CD4-positive, CD25-positive, alpha-beta regulatory T cell (primary cell): ENCODE data around the gene OR6N2. TPM values are rescaled to one million over a fixed set of nuclear protein-coding genes. Genes with fewer than 3 reads are reported as not detected.
A peak's percentile ranks its signal among the peaks of the same experiment; 100 is the strongest.

Experiments used
- ATAC-seq, 2 donors: fragments of 150-1000 bp; cut with Tn5 transposase; one replicate each; pipeline ENCODE4 v1.10.0; 2021; ENCODE audit warnings: low read depth in 2 of 2, moderate number of reproducible peaks in 2 of 2, moderate library complexity in 1 of 2
- DNase-seq, 3 donors: peaks; one replicate each; pipeline versions ENCODE4 v3.0.0 to v3.0.0-alpha.2; 2012 to 2022; ENCODE audit warnings: mixed read lengths in 1 of 3
- H3K27ac ChIP-seq: one replicate; pipeline ENCODE4 v1.7.0; 2013; ENCODE audit warnings: mild to moderate bottlenecking, low read length; ENCODE audit not compliant: insufficient read depth, poor library complexity, severe bottlenecking
- H3K27me3 ChIP-seq: one replicate; pipeline ENCODE4 v1.7.0; 2013; ENCODE audit warnings: low read length; ENCODE audit not compliant: control insufficient read depth, insufficient read depth
- H3K36me3 ChIP-seq: one replicate; pipeline ENCODE4 v1.7.0; 2013; ENCODE audit warnings: mild to moderate bottlenecking, low read length, moderate library complexity; ENCODE audit not compliant: control insufficient read depth, insufficient read depth
- H3K4me1 ChIP-seq: 2 replicates; pipeline ENCODE4 v1.7.0; 2013; ENCODE audit warnings: mild to moderate bottlenecking, low read length; ENCODE audit not compliant: insufficient read depth, control insufficient read depth, poor library complexity, severe bottlenecking
- H3K4me3 ChIP-seq: one replicate; pipeline ENCODE4 v1.7.0; 2013; ENCODE audit warnings: low read depth, mild to moderate bottlenecking, low read length, moderate library complexity
- H3K9me3 ChIP-seq, 2 experiments: 1 replicate in 1 of 2; 2 replicates in 1 of 2; pipeline ENCODE4 v1.7.0; 2013; ENCODE audit warnings: low read length in 2 of 2, mild to moderate bottlenecking in 1 of 2, moderate library complexity in 1 of 2; ENCODE audit not compliant: control insufficient read depth in 2 of 2
- H3K27ac Mint-ChIP-seq, 3 donors: one replicate each; pipeline ENCODE4 v1.8.0; 2020 to 2022; ENCODE audit warnings: mild to moderate bottlenecking in 3 of 3, mixed read lengths in 3 of 3, moderate library complexity in 2 of 3
- H3K27me3 Mint-ChIP-seq: one replicate; pipeline ENCODE4 v1.8.0; 2022; ENCODE audit warnings: mild to moderate bottlenecking, mixed read lengths
- H3K36me3 Mint-ChIP-seq: one replicate; pipeline ENCODE4 v1.8.0; 2020; ENCODE audit warnings: mixed read lengths
- H3K4me1 Mint-ChIP-seq, 4 donors: one replicate each; pipeline ENCODE4 v1.8.0; 2020 to 2022; ENCODE audit warnings: mixed read lengths in 4 of 4, mild to moderate bottlenecking in 1 of 4
- H3K4me3 Mint-ChIP-seq, 4 donors: one replicate each; pipeline ENCODE4 v1.8.0; 2020 to 2022; ENCODE audit warnings: mild to moderate bottlenecking in 4 of 4, mixed read lengths in 4 of 4, moderate library complexity in 3 of 4
- H3K9me3 Mint-ChIP-seq, 7 donors: one replicate each; pipeline ENCODE4 v1.8.0; 2020 to 2022; ENCODE audit warnings: mixed read lengths in 7 of 7, mild to moderate bottlenecking in 3 of 7, moderate library complexity in 2 of 7
- polyA plus RNA-seq, 4 donors: library from polyadenylated mRNA; unstranded; fragments of 300-500 nt; fragmentation: Illumina TruSeq; gene quantifications; one replicate each; pipeline ENCODE4 v1.2.3, GENCODE V29; 2021
- total RNA-seq: library from RNA; stranded (reverse); gene quantifications from one replicate; pipeline ENCODE4 v1.2.3, GENCODE V29; 2022

Gene OR6N2
- total and polyA plus RNA-seq, 5 donors from 2014 or later = not detected

DNA sequence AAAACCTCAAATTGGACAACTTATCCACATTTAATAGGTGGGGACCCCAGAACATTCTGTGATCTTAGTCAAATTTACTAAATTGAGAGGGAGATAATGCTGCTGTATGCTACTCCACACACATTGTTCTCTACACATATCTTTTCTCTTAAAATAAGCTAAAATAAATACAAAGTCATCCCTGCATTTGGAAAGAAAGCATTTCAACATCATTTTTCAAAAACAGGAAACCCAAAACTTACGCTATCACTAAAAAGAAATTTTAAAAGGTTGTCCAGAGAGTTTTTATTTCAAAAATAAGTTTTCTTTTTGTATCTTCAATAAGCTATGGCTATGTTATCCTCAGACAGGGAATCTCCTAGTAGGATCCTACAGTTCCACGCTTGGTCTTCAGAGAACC lies 19.5 kb upstream of the OR6N2 start:
- Mint-ChIP-seq H3K27me3 (peaks cover 21% of the 10 kb centered on the region), H3K9me3 (no peaks in the 10 kb centered on the region), H3K36me3 (no peaks in the 10 kb centered on the region), H3K4me3 (no peak overlapping the region), H3K27ac (no peak overlapping the region), H3K4me1 (peaks cover 0 to 1% (median 0%) of the 10 kb centered on the region in 4 donors)
- no peak for DNase-seq
- no peak overlapping the region for H3K4me3 ChIP-seq
- no peak for ATAC-seq
- H3K9me3 ChIP-seq = no peaks in the 10 kb centered on the region
- no peak overlapping the region for H3K27ac ChIP-seq
- H3K36me3 ChIP-seq = no peaks in the 10 kb centered on the region
- H3K27me3 ChIP-seq = peaks cover 22% of the 10 kb centered on the region
- no peaks in the 10 kb centered on the region for H3K4me1 ChIP-seq

- Histone ChIP-seq H3K4me1 (no peaks in the 10 kb centered on the region), H3K27ac (no peak overlapping the region)
- H3K9me3 Mint-ChIP-seq = no peaks in the 10 kb centered on the region
Measured at GRCh38 chr1:158799689-158800088, 18.7 kb upstream of the OR6N2 start.

DNA sequence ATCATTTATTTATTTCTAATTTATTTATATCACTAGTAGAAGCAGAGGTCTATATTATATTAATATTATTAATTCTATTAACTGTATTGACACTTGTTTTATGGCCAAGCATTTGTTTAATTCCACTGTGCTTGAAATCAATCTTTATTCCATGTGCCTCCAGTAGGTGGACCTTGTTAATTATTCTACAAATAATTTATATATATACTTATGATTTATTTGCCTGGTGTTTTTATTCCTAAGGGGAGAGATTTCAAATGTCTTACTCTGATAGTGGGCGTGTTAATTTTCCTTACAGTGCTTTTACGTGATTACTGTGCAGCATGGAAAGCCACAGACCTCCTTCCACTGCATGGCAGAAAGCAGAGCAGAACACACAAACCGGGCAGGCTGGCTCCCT lies 17.5 kb upstream of the OR6N2 start:
- Mint-ChIP-seq H3K27me3 (peaks cover 22% of the 10 kb centered on the region), H3K36me3 (no peaks in the 10 kb centered on the region), H3K4me3 (no peak overlapping the region), H3K9me3 (no peaks in the 10 kb centered on the region), H3K27ac (no peak overlapping the region), H3K4me1 (peaks cover 0 to 1% (median 0%) of the 10 kb centered on the region in 4 donors)
- DNase-seq (peak in 1 of 3 donors; percentile 7), ATAC-seq (no peak)
- H3K36me3 ChIP-seq = no peaks in the 10 kb centered on the region
- peaks cover 18% of the 10 kb centered on the region for H3K27me3 ChIP-seq
- no peaks in the 10 kb centered on the region for H3K4me1 ChIP-seq
- no peaks in the 10 kb centered on the region for H3K9me3 ChIP-seq
- no peak overlapping the region for H3K27ac ChIP-seq
- no peak overlapping the region for H3K4me3 ChIP-seq

More at GRCh38 chr1:158799689-158800088, 18.7 kb upstream of the OR6N2 start:
- H3K36me3 ChIP-seq = no peaks in the 10 kb centered on the region
- no peak for ATAC-seq
- H3K36me3 Mint-ChIP-seq = no peaks in the 10 kb centered on the region
- H3K4me1 Mint-ChIP-seq = peaks cover 0 to 1% (median 0%) of the 10 kb centered on the region in 4 donors
- no peak overlapping the region for H3K27ac Mint-ChIP-seq
- H3K9me3 ChIP-seq = no peaks in the 10 kb centered on the region
- no peak overlapping the region for H3K4me3 Mint-ChIP-seq
- H3K27me3 Mint-ChIP-seq = peaks cover 17% of the 10 kb centered on the region
- no peak for DNase-seq
- H3K4me3 ChIP-seq = no peak overlapping the region
- peaks cover 20% of the 10 kb centered on the region for H3K27me3 ChIP-seq

DNA sequence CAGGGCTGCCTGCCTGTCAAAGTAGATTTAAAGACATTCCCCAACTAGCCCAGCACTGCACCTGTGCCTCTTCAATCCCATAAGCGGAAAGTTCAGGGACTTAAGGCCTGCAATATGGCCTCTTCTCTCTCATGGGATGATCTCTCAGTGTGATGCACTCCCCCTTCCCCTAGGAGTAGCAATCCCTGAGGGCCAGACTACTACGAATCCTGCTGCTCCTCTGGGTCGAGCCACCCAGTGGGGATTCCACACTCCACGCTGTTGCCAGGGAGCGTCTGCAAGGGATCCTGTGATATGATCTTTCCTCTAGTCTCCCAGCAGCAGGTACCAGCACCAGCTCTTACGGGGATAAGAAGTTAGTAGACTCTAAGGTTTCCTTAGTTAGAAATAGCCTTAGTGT lies 13.2 kb upstream of the OR6N2 start:
- Histone ChIP-seq H3K9me3 (no peaks in the 10 kb centered on the region), H3K4me3 (no peak overlapping the region), H3K36me3 (no peaks in the 10 kb centered on the region), H3K27me3 (no peaks in the 10 kb centered on the region), H3K4me1 (no peaks in the 10 kb centered on the region), H3K27ac (no peak overlapping the region)
- peaks cover 0 to 2% (median 0%) of the 10 kb centered on the region in 4 donors for H3K4me1 Mint-ChIP-seq
- H3K27me3 Mint-ChIP-seq = peaks cover 16% of the 10 kb centered on the region
- H3K4me3 Mint-ChIP-seq = no peak overlapping the region
- no peaks in the 10 kb centered on the region for H3K36me3 Mint-ChIP-seq
- H3K9me3 Mint-ChIP-seq = peaks cover 0 to 3% (median 0%) of the 10 kb centered on the region in 7 donors
- DNase-seq (no peak), ATAC-seq (no peak)
- no peak overlapping the region for H3K27ac Mint-ChIP-seq

DNA sequence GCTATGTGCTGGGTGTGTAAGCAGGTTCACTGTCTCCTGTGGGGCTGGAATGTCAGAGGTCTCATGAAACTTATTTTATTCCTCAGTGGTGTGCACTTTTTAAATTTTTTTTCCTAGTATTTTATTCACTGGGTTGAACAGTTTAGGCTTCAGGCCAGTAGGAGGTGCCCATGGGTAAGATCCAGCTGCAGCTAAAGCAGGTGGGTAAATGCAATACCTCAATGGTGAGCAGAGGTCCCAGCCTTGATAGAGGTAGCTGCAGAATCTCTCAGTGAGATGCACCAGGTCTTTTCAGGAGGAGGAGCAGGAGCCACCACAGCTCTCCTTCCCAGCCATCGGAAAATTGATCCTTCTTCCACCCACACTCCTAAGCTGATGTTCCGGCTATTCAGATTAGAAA lies 12.6 kb upstream of the OR6N2 start:
- DNase-seq = peak in 2 of 3 donors; percentile 40 to 57
- no peaks in the 10 kb centered on the region for H3K27me3 ChIP-seq
- Mint-ChIP-seq H3K27ac (no peak overlapping the region), H3K36me3 (no peaks in the 10 kb centered on the region), H3K9me3 (peaks cover 0 to 3% (median 0%) of the 10 kb centered on the region in 7 donors), H3K4me3 (no peak overlapping the region), H3K4me1 (peaks cover 0 to 2% (median 0%) of the 10 kb centered on the region in 4 donors), H3K27me3 (peaks cover 16% of the 10 kb centered on the region)
- no peak for ATAC-seq
- H3K36me3 ChIP-seq = no peaks in the 10 kb centered on the region
- no peaks in the 10 kb centered on the region for H3K4me1 ChIP-seq
- H3K27ac ChIP-seq = no peak overlapping the region
- H3K9me3 ChIP-seq = no peaks in the 10 kb centered on the region
- H3K4me3 ChIP-seq = no peak overlapping the region

DNA sequence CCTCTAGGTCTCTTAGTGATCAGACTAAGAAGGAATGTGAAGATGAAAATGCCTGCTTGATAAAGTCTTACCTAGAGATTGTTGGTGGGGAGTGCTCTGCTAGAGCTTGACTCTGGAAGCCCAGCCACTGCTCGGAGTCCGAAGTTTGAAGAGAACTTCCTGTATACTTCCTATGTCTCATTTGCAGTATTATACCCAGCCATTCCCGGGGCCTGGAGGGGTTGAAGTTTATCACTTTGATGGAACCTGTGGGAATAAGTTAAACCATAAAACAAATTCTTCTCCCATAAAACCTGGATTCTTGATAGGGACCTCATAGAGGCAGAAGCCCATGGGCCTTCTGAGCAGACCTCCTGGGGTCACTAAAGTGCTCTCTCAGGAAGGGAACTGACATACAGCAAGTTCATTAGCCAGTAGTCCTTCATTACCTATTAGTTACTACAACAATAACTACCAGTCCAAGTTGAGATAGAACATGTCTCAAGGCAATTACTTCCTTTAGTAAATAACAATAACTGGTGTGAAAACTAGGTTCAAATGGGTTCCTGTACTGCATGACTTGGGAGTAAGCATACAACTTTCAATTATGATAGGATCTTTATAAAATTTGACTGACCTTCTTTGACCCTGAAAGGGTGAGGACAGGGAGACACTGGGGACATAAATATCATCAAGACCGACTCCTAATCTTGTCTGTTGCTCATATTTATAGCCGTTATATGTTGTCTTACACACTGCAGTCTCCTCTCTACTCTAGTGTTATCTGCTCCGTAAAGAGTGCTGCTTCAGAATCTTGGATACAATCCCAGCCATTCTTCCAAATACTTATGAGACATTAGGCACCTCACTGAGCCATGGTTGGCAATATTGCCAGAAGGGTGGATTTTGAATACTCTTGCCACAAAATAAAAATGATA lies 8.8 kb downstream of the OR6N2 start, which contains the start of gene OR6N1:
TSS of gene OR6N1 (minus strand) at position 246 of the 917 bp plus-strand sequence. CDS start 5,513 bp downstream, outside the sequence.
- H3K27ac ChIP-seq = no peak within 1 kb of the TSS
- no peak for ATAC-seq
- Mint-ChIP-seq H3K4me1 (no peaks in the 10 kb centered on the region), H3K27me3 (peaks cover 26% of the 10 kb centered on the region), H3K36me3 (no peaks in the 10 kb centered on the region), H3K4me3 (no peak within 1 kb of the TSS), H3K27ac (no peak within 1 kb of the TSS), H3K9me3 (peaks cover 0 to 7% (median 0%) of the 10 kb centered on the region in 7 donors)
- peaks cover 10% of the 10 kb centered on the region for H3K27me3 ChIP-seq
- H3K36me3 ChIP-seq = no peaks in the 10 kb centered on the region
- no peaks in the 10 kb centered on the region for H3K9me3 ChIP-seq
- no peak for DNase-seq
- no peak within 1 kb of the TSS for H3K4me3 ChIP-seq
- H3K4me1 ChIP-seq = no peaks in the 10 kb centered on the region

GRCh38 chr1:158754420-158754819 lies 26.6 kb downstream of the OR6N2 start, which contains the start of gene OR6K6:
OR6K6 (plus strand) TSS chr1:158754720; CDS start chr1:158754888, 168 bp downstream.
- H3K9me3 ChIP-seq = no peaks in the 10 kb centered on the region
- no peaks in the 10 kb centered on the region for H3K4me1 ChIP-seq
- ATAC-seq (no peak), DNase-seq (no peak)
- Mint-ChIP-seq H3K36me3 (no peaks in the 10 kb centered on the region), H3K4me1 (no peaks in the 10 kb centered on the region), H3K9me3 (peaks cover 0 to 4% (median 3%) of the 10 kb centered on the region in 7 donors), H3K27me3 (peaks cover 22% of the 10 kb centered on the region), H3K4me3 (no peak within 1 kb of the TSS), H3K27ac (no peak within 1 kb of the TSS)
- no peak within 1 kb of the TSS for H3K27ac ChIP-seq
- peaks cover under 1% of the 10 kb centered on the region for H3K27me3 ChIP-seq
- no peak within 1 kb of the TSS for H3K4me3 ChIP-seq
- no peaks in the 10 kb centered on the region for H3K36me3 ChIP-seq
